Body of pancreas (tissue), 4 donors: ENCODE results near the gene SP110. TPM values are rescaled to one million over a fixed set of nuclear protein-coding genes. Genes with fewer than 3 reads are reported as not detected.

Source experiments
- ATAC-seq: fragments of 150-250 bp; one replicate; pipeline ENCODE4 v1.9.1; 2016
- DNase-seq, 4 donors: peaks; one replicate each; pipeline ENCODE4 v3.0.0-alpha.2; 2019
- H3K27ac ChIP-seq, 4 donors: fragments of 200-600 bp; sonication (generic); 1 replicate in 3 of 4; 2 replicates in 1 of 4; pipeline versions ENCODE4 v1.5.1 to v1.6.1; 2016 to 2019; ENCODE audit warnings: mild to moderate bottlenecking in 1 of 4, mixed read lengths in 1 of 4, moderate library complexity in 1 of 4
- H3K27me3 ChIP-seq, 2 donors: fragments of 200-600 bp; sonication (generic); one replicate each; pipeline ENCODE4 v1.6.0; 2016; ENCODE audit warnings: mild to moderate bottlenecking in 1 of 2
- H3K36me3 ChIP-seq, 2 donors: fragments of 200-600 bp; sonication (generic); replicated peaks in 1 of 2; 2 replicates each; pipeline ENCODE4 v1.5.1; 2016; ENCODE audit warnings: low read depth in 2 of 2; ENCODE audit not compliant: insufficient read depth in 1 of 2
- H3K4me1 ChIP-seq: fragments of 200-600 bp; sonication (generic); one replicate; pipeline ENCODE4 v1.6.0; 2016
- H3K4me3 ChIP-seq, 2 donors: fragments of 200-600 bp; sonication (generic); 1 replicate in 1 of 2; 2 replicates in 1 of 2; pipeline ENCODE4 v1.5.1; 2016 to 2019
- H3K9me3 ChIP-seq, 3 donors: fragments of 200-600 bp; sonication (generic); 1 replicate in 2 of 3; 2 replicates in 1 of 3; pipeline ENCODE4 v1.5.1; 2016
- POLR2A ChIP-seq, 3 donors: fragments of 450-650 bp; IDR thresholded peaks; one replicate each; pipeline ENCODE4 v1.6.1; 2016; ENCODE audit warnings: antibody characterized with exemption in 3 of 3, mild to moderate bottlenecking in 2 of 3
- WGBS, 2 donors: methylation state at CpG; one replicate each; pipeline ENCODE4 v1.1.5; 2017; 5-methylcytosine and 5-hydroxymethylcytosine counted together
- intact Hi-C: fragments of 100-400 bp; cut with DNase I; formaldehyde crosslinking; loops from one replicate; pipeline ENCODE4 v1.15.1; 2023
- total RNA-seq, 2 donors: library from RNA; depleted of rRNA; stranded (reverse); fragments of >200 nt; gene quantifications; one replicate each; pipeline ENCODE4 v1.1.0, GENCODE V29; 2016
- TF ChIP-seq, protein P1 (sequence below), 7 experiments: fragments of 450-650 bp in 4 of 7; fragments of 200-600 bp in 3 of 7; sonication (generic) in 3 of 7; IDR thresholded peaks; one replicate each; pipeline ENCODE4 v1.5.1; 2016 to 2019; ENCODE audit warnings: antibody characterized with exemption in 7 of 7

SP110 gene
- total RNA-seq, 2 donors from 2014 or later: 9.9 to 12.9 TPM

GRCh38 chr2:230220347-230220969 is 674 bp upstream of the SP110 start:
- intact Hi-C loops: no loop called here
- Histone ChIP-seq H3K36me3 (no peaks in the 10 kb centered on the region), H3K27me3 (no peaks in the 10 kb centered on the region), H3K9me3 (no peaks in the 10 kb centered on the region), H3K27ac (peak overlapping the region; percentile 30 to 80 (median 66)), H3K4me1 (peaks cover 17% of the 10 kb centered on the region), H3K4me3 (peak overlapping the region in 1 of 2 donors; percentile 42)
- 93 to 100% methylated on average over 1 of the region's 1 CpG for whole genome bisulfite sequencing, 2 donors
- peak in 1 of 4 donors; percentile 9 for DNase-seq
- TF ChIP-seq, protein P1, sequence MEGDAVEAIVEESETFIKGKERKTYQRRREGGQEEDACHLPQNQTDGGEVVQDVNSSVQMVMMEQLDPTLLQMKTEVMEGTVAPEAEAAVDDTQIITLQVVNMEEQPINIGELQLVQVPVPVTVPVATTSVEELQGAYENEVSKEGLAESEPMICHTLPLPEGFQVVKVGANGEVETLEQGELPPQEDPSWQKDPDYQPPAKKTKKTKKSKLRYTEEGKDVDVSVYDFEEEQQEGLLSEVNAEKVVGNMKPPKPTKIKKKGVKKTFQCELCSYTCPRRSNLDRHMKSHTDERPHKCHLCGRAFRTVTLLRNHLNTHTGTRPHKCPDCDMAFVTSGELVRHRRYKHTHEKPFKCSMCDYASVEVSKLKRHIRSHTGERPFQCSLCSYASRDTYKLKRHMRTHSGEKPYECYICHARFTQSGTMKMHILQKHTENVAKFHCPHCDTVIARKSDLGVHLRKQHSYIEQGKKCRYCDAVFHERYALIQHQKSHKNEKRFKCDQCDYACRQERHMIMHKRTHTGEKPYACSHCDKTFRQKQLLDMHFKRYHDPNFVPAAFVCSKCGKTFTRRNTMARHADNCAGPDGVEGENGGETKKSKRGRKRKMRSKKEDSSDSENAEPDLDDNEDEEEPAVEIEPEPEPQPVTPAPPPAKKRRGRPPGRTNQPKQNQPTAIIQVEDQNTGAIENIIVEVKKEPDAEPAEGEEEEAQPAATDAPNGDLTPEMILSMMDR (IDR thresholded peaks at IDR 0.05): no peak
- TF ChIP-seq POLR2A (IDR thresholded peaks at IDR 0.05): no peak
- ATAC-seq: peak; percentile 20

DNA sequence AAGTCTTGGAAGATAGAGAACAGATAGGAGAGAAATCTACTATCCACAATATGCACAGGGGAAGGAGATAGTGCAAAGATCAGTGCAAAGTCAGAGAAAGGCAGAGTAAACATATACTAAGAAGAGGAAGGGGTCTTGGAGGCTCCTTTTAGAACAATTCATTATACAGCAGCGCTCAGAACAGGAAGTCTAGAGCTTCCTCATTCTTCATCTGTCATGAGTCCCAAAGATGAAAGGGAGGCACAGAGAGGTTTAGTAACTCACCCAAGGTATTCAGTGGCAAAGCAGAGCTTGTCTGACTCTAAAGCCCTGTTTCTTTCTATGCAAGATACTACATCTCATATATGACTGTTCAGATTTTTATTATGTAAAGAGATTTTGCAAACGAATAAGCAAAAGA is 1.4 kb downstream of the SP110 start:
- Histone ChIP-seq H3K4me1 (peaks cover 17% of the 10 kb centered on the region), H3K9me3 (no peaks in the 10 kb centered on the region), H3K36me3 (peaks cover 0 to 2% of the 10 kb centered on the region in 2 donors), H3K27ac (no peak overlapping the region), H3K4me3 (no peak overlapping the region), H3K27me3 (no peaks in the 10 kb centered on the region)
- ATAC-seq (no peak), DNase-seq (peak in 1 of 4 donors; percentile 14)
- TF ChIP-seq, protein P1 (IDR thresholded peaks at IDR 0.05): no peak
- TF ChIP-seq POLR2A (IDR thresholded peaks at IDR 0.05): no peak
- 34 to 44% methylated on average over 2 of the region's 2 CpGs for WGBS, 2 donors
- intact Hi-C loops: no loop called here

DNA sequence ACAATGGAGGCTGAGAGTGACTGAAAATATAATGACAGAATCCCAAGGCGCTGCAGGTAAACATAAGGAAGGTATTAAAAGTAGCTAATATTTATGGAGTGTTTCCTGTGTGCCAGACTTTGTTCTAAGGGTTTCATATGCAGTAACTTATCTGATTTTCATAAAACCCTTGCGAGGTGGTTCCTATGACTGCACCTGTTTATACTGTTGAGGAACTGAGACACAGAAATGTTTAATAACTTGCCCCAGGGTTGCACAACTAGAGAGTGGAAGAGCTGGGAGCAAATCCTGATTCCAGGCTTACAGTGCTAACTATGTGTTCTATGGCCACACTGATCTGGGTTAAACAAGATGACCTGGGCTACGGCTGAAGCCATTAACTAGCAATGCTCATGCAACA is 2.4 kb downstream of the SP110 start:
- Histone ChIP-seq H3K27me3 (no peaks in the 10 kb centered on the region), H3K36me3 (peaks cover 0 to 7% of the 10 kb centered on the region in 2 donors), H3K9me3 (no peaks in the 10 kb centered on the region), H3K4me1 (peaks cover 17% of the 10 kb centered on the region), H3K4me3 (no peak overlapping the region), H3K27ac (no peak overlapping the region)
- DNase-seq (no peak), ATAC-seq (no peak)
- TF ChIP-seq POLR2A (IDR thresholded peaks at IDR 0.05): no peak
- TF ChIP-seq, protein P1 (IDR thresholded peaks at IDR 0.05): no peak
- intact Hi-C loops: no loop called here
- 90 to 91% methylated on average over 3 of the region's 3 CpGs for WGBS, 2 donors

- peaks cover 0 to 12% of the 10 kb centered on the region in 2 donors for H3K36me3 ChIP-seq
- 94 to 100% methylated on average over 1 of the region's 1 CpG for WGBS, 2 donors
Measured at GRCh38 chr2:230216489-230216888, 3.3 kb downstream of the SP110 start.

More at GRCh38 chr2:230216489-230216888, 3.3 kb downstream of the SP110 start:
- Histone ChIP-seq H3K27ac (no peak overlapping the region), H3K9me3 (no peaks in the 10 kb centered on the region), H3K4me1 (peaks cover 17% of the 10 kb centered on the region), H3K27me3 (no peaks in the 10 kb centered on the region), H3K4me3 (no peak overlapping the region)
- intact Hi-C loops: no loop called here
- DNase-seq (no peak), ATAC-seq (no peak)
- no peak for TF ChIP-seq POLR2A (IDR thresholded peaks at IDR 0.05)
- TF ChIP-seq, protein P1 (IDR thresholded peaks at IDR 0.05): no peak
